Measurements from ENCODE around the gene LRRC8D. TPM values are rescaled to one million over a fixed set of nuclear protein-coding genes. Genes with fewer than 3 reads are reported as not detected.

The LRRC8D gene
- total RNA-seq, 4 donors from 2014 or later: 8.7 to 19.1 (median 10.9) TPM

DNA sequence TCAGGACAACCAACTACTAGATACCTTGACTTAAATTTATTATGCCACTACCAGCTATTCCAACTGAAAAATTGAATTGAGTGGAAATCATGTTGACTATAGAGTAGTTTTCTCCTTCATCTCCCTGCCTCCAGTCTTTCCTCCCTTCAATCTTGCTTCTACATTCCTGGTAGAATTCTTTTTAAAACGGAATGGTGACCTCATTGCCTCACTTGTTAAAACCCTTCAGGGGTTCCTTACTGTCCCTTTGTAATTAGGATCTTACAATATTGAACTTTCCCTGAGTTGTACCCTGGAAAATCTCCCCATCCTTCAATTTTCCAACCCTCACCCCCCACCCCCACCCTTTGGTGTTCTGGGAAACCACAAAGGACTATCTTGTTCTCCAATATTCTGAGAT, 91.2 kb downstream of the LRRC8D start:
- Histone ChIP-seq H3K27me3 (no peaks in the 10 kb centered on the region), H3K36me3 (no peaks in the 10 kb centered on the region), H3K4me3 (no peak overlapping the region), H3K4me1 (peaks cover 0 to 7% (median 4%) of the 10 kb centered on the region in 3 donors), H3K27ac (no peak overlapping the region), H3K9me3 (no peaks in the 10 kb centered on the region)
- intact Hi-C loops (cut with DNase I): no loop called here
- no peak for DNase-seq
- WGBS, 2 donors: 85 to 88% methylated on average over 1 of the region's 1 CpG
- no peak for TF ChIP-seq POLR2A (IDR thresholded peaks at IDR 0.05)

DNA sequence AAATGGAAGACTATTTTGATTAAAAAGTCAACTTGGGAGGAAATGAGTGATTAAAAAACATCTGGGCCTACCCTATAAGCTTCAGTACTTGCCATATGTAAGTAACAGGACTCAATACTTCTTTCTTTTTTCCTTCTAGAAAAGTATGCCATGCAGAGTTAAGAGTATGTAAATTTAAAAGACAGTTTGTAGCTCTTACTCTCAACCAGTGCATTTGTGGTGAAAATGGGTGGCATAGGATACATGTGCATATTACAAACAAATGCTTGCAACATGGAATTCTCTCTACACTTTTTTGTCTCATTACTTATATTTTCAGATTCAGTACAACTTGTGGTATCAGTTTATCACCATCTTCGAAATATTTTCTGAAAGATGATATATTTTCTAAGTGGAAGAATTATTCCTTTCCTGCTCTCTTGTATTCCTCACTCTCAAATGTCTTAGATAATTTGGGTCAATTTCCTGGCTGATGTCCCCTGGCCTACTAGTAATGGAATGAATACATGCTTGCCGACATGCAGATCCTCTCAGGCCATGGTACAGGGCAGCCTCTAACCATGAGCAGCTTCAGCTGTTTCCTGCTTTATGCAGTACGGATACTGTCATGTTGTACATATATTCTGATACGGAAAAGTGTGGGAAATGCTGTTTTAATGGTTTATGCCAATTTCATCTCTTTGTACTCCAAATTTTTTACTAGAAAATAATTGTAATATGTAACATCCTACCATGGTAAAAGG, 92.7 kb downstream of the LRRC8D start:
- Histone ChIP-seq H3K27me3 (no peaks in the 10 kb centered on the region), H3K9me3 (no peaks in the 10 kb centered on the region), H3K36me3 (no peaks in the 10 kb centered on the region), H3K4me1 (peaks cover 0 to 13% (median 4%) of the 10 kb centered on the region in 3 donors), H3K4me3 (no peak overlapping the region), H3K27ac (no peak overlapping the region)
- intact Hi-C loops (cut with DNase I): no loop called here
- DNase-seq: no peak
- WGBS, 2 donors: 77 to 97% methylated on average over 4 of the region's 4 CpGs
- TF ChIP-seq, protein P1, sequence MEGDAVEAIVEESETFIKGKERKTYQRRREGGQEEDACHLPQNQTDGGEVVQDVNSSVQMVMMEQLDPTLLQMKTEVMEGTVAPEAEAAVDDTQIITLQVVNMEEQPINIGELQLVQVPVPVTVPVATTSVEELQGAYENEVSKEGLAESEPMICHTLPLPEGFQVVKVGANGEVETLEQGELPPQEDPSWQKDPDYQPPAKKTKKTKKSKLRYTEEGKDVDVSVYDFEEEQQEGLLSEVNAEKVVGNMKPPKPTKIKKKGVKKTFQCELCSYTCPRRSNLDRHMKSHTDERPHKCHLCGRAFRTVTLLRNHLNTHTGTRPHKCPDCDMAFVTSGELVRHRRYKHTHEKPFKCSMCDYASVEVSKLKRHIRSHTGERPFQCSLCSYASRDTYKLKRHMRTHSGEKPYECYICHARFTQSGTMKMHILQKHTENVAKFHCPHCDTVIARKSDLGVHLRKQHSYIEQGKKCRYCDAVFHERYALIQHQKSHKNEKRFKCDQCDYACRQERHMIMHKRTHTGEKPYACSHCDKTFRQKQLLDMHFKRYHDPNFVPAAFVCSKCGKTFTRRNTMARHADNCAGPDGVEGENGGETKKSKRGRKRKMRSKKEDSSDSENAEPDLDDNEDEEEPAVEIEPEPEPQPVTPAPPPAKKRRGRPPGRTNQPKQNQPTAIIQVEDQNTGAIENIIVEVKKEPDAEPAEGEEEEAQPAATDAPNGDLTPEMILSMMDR (IDR thresholded peaks at IDR 0.05): no peak
- TF ChIP-seq POLR2A (IDR thresholded peaks at IDR 0.05): no peak

DNA sequence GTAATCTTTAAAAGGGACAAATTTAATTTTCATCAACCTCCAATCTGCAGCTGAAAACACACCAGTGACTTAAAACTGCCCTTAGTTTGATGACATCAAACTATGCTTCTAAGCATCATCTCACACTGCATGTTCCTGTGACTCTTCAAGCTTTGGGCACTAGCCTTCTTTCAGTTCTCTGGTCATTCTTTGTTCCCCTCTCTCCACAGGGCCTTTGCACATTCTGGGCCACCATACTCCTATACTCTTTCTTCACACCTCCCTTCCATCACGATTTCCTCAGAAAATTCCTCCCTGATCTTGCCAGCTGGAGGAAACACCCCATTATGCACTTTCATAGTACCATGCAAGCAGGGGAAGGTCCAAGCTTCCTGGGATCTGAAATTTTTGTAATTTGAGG, 96.5 kb downstream of the LRRC8D start:
- peaks cover 0 to 20% (median 0%) of the 10 kb centered on the region in 3 donors for H3K4me1 ChIP-seq
- 60 to 77% methylated on average over 1 of the region's 1 CpG for WGBS, 2 donors
- no peak overlapping the region for H3K27ac ChIP-seq
- no peaks in the 10 kb centered on the region for H3K36me3 ChIP-seq
- H3K9me3 ChIP-seq: no peaks in the 10 kb centered on the region
- intact Hi-C loops (cut with DNase I): no loop called here
- DNase-seq: no peak
- H3K27me3 ChIP-seq: peaks cover 0 to 7% (median 0%) of the 10 kb centered on the region in 4 donors
- no peak overlapping the region for H3K4me3 ChIP-seq
- TF ChIP-seq, protein P1 (IDR thresholded peaks at IDR 0.05): no peak
- no peak for TF ChIP-seq POLR2A (IDR thresholded peaks at IDR 0.05)

DNA sequence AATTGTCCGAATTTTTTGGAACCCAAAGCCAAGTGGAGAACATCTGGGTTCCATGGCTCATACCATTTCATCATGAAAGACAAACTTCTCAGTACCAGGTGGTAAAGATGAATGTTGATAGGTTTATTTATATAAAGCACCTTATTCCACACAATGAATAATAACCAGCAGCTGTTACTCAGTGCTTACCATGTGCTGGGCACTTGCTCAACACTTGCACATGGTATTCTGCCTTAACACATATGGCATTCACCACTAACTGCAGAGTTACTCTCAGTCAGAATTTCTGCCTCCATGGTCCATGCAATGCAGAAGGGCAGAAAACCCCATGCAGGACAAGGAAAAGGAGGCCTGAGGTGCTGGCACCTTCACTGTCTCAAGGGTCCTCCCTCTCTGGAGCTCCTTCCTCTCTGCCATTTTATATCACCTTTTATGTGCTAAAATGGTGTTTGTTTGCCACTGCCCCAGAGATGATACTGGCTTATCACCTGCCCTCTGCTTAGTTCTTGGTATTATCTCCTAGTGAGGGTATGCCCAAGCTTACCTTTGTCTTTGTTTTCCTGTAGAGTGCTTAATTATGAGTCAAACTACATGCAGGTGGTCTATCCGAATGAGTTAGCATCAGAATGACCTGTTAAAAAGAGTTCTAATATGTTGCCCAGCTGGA, 97.4 kb downstream of the LRRC8D start:
- WGBS, 2 donors: 55 to 64% methylated on average over 2 of the region's 2 CpGs
- intact Hi-C loops (cut with DNase I): no loop called here

DNA sequence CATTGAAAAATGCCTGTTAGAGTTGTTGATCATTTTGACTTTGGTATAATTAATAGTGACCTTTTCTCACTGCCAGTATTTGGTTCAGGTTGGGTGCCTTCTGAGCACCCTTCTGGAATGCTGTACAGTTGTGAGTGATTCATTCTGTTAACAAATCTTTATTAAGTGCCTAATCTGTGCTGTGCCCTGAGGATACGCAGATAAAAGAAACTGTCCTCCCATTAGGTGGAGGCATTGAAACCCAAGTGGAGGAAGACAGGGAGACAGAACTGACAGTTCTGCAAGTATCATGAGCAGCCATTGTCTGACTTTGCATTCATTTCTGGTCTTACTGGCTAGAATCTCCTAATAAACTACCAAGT, 97.9 kb downstream of the LRRC8D start:
- 60% methylated on average over 1 of the region's 1 CpG; no CpG with 5 or more reads in 1 of the 2 donors for WGBS, 2 donors
- Histone ChIP-seq H3K27ac (no peak overlapping the region), H3K4me3 (no peak overlapping the region), H3K36me3 (peaks cover 0 to 4% (median 0%) of the 10 kb centered on the region in 3 donors), H3K9me3 (peaks cover 0 to 5% (median 0%) of the 10 kb centered on the region in 3 donors), H3K27me3 (peaks cover 0 to 7% (median 0%) of the 10 kb centered on the region in 4 donors), H3K4me1 (peaks cover 0 to 20% (median 0%) of the 10 kb centered on the region in 3 donors)
- intact Hi-C loops (cut with DNase I): no loop called here
- TF ChIP-seq, protein P1 (IDR thresholded peaks at IDR 0.05): no peak
- TF ChIP-seq POLR2A (IDR thresholded peaks at IDR 0.05): no peak
- DNase-seq: no peak

More for the DNA sequence above, 97.4 kb downstream of the LRRC8D start:
- Histone ChIP-seq H3K4me1 (peaks cover 0 to 20% (median 0%) of the 10 kb centered on the region in 3 donors), H3K4me3 (no peak overlapping the region), H3K9me3 (no peaks in the 10 kb centered on the region), H3K36me3 (peaks cover 0 to 3% (median 0%) of the 10 kb centered on the region in 3 donors), H3K27me3 (peaks cover 0 to 7% (median 0%) of the 10 kb centered on the region in 4 donors), H3K27ac (no peak overlapping the region)
- no peak for DNase-seq
- no peak for TF ChIP-seq POLR2A (IDR thresholded peaks at IDR 0.05)
- TF ChIP-seq, protein P1 (IDR thresholded peaks at IDR 0.05): no peak

Data from esophagus squamous epithelium (tissue), 5 donors.